CD14-positive monocyte (primary cell): ENCODE data around the gene LAT. TPM values are rescaled to one million over a fixed set of nuclear protein-coding genes. Genes with fewer than 3 reads are reported as not detected.

Experiments
- DNase-seq, 3 donors: peaks; one replicate each; pipeline ENCODE4 v3.0.0-alpha.2; 2011 to 2022
- H2AFZ ChIP-seq: 2 replicates; pipeline ENCODE4 v1.6.0; 2012; ENCODE audit warnings: mild to moderate bottlenecking, low read depth, low read length, inconsistent platforms; ENCODE audit not compliant: insufficient read depth, poor library complexity, severe bottlenecking
- H3K27ac ChIP-seq, 2 donors: 1 replicate in 1 of 2; 2 replicates in 1 of 2; pipeline ENCODE4 v1.5.1; 2012 to 2013; ENCODE audit warnings: low read length in 2 of 2, control low read depth in 1 of 2, inconsistent platforms in 1 of 2, low read depth in 1 of 2, mild to moderate bottlenecking in 1 of 2
- H3K27me3 ChIP-seq, 2 donors: one replicate each; pipeline versions ENCODE4 v1.6.0 to v1.6.1; 2011 to 2013; ENCODE audit warnings: low read length in 2 of 2; ENCODE audit not compliant: control insufficient read depth in 2 of 2, insufficient read depth in 2 of 2
- H3K36me3 ChIP-seq, 2 donors: replicated peaks in 1 of 2; 1 replicate in 1 of 2; 2 replicates in 1 of 2; pipeline versions ENCODE4 v1.5.1 to v1.6.1; 2012 to 2013; ENCODE audit warnings: low read length in 2 of 2, control low read depth in 1 of 2, inconsistent platforms in 1 of 2, mild to moderate bottlenecking in 1 of 2; ENCODE audit not compliant: insufficient read depth in 2 of 2, control insufficient read depth in 1 of 2
- H3K4me1 ChIP-seq, 2 donors: 1 replicate in 1 of 2; 2 replicates in 1 of 2; pipeline versions ENCODE4 v1.5.1 to v1.6.1; 2012 to 2013; ENCODE audit warnings: low read length in 2 of 2, control low read depth in 1 of 2, inconsistent platforms in 1 of 2, mild to moderate bottlenecking in 1 of 2, moderate library complexity in 1 of 2; ENCODE audit not compliant: insufficient read depth in 2 of 2, control insufficient read depth in 1 of 2
- H3K4me2 ChIP-seq: replicated peaks from 2 replicates; pipeline ENCODE3; 2012; ENCODE audit warnings: low read length, moderate library complexity, mild to moderate bottlenecking; ENCODE audit not compliant: poor library complexity, severe bottlenecking; ENCODE audit errors: extremely low read depth
- H3K4me3 ChIP-seq, 3 experiments: fragments of 200-600 bp in 1 of 3; sonication (generic) in 1 of 3; replicated peaks in 1 of 3; 1 replicate in 2 of 3; 2 replicates in 1 of 3; pipeline ENCODE4 v1.5.1; 2011 to 2013; ENCODE audit warnings: low read length in 3 of 3, mild to moderate bottlenecking in 3 of 3, control low read depth in 2 of 3, low read depth in 2 of 3, inconsistent platforms in 1 of 3, moderate library complexity in 1 of 3
- H3K79me2 ChIP-seq: 2 replicates; pipeline ENCODE4 v1.6.0; 2012; ENCODE audit warnings: mild to moderate bottlenecking, control low read depth, inconsistent platforms, low read length, moderate library complexity; ENCODE audit not compliant: insufficient read depth
- H3K9ac ChIP-seq: 2 replicates; pipeline ENCODE4 v1.6.0; 2017; ENCODE audit warnings: low read length, mild to moderate bottlenecking; ENCODE audit not compliant: insufficient read depth, poor library complexity, severe bottlenecking
- H3K9me3 ChIP-seq, 2 donors: replicated peaks in 1 of 2; 1 replicate in 1 of 2; 2 replicates in 1 of 2; pipeline versions ENCODE4 v1.5.1 to v1.6.1; 2012 to 2013; ENCODE audit warnings: low read length in 2 of 2, control low read depth in 1 of 2; ENCODE audit not compliant: control insufficient read depth in 1 of 2, insufficient read depth in 1 of 2
- H4K20me1 ChIP-seq: 2 replicates; pipeline ENCODE4 v1.6.0; 2012; ENCODE audit warnings: mild to moderate bottlenecking, low read length, control low read depth, moderate library complexity; ENCODE audit not compliant: insufficient read depth
- H3K27ac Mint-ChIP-seq, 7 donors: one replicate each; pipeline ENCODE4 v1.8.0; 2020; ENCODE audit warnings: mild to moderate bottlenecking in 7 of 7, mixed read lengths in 7 of 7, moderate library complexity in 6 of 7, inconsistent platforms in 2 of 7
- H3K27me3 Mint-ChIP-seq, 3 donors: one replicate each; pipeline ENCODE4 v1.8.0; 2021 to 2022; ENCODE audit warnings: low read depth in 3 of 3, mild to moderate bottlenecking in 3 of 3, mixed read lengths in 3 of 3, moderate library complexity in 3 of 3, inconsistent platforms in 1 of 3
- H3K36me3 Mint-ChIP-seq, 2 donors: one replicate each; pipeline ENCODE4 v1.8.0; 2020; ENCODE audit warnings: mixed read lengths in 2 of 2, inconsistent platforms in 1 of 2, mild to moderate bottlenecking in 1 of 2
- H3K4me1 Mint-ChIP-seq: one replicate; pipeline ENCODE4 v1.8.0; 2020; ENCODE audit warnings: mild to moderate bottlenecking, mixed read lengths
- H3K4me3 Mint-ChIP-seq, 2 donors: one replicate each; pipeline ENCODE4 v1.8.0; 2020; ENCODE audit warnings: mild to moderate bottlenecking in 2 of 2, mixed read lengths in 2 of 2, moderate library complexity in 1 of 2
- H3K9me3 Mint-ChIP-seq, 7 donors: one replicate each; pipeline ENCODE4 v1.8.0; 2020 to 2022; ENCODE audit warnings: mixed read lengths in 7 of 7, mild to moderate bottlenecking in 6 of 7, moderate library complexity in 6 of 7, inconsistent platforms in 2 of 7
- WGBS: methylation state at CpG from one replicate; pipeline ENCODE4 v1.1.5; 2013; ENCODE audit warnings: missing lambda C conversion rate; ENCODE audit not compliant: insufficient coverage; 5-methylcytosine and 5-hydroxymethylcytosine counted together
- intact Hi-C, 2 donors: fragments of 100-400 bp; cut with micrococcal nuclease; formaldehyde crosslinking; loops; one replicate each; pipeline versions ENCODE4 v1.15.0 to v1.15.1; 2023
- polyA plus RNA-seq, 3 donors: library from polyadenylated mRNA; depleted of rRNA in 1 of 3; unstranded in 2 of 3; stranded (reverse) in 1 of 3; fragments of 300-500 nt in 2 of 3; fragments of >200 nt in 1 of 3; fragmentation: Illumina TruSeq in 2 of 3; gene quantifications; 1 replicate in 2 of 3; 2 replicates in 1 of 3; pipeline ENCODE4 v1.2.3, GENCODE V29; 2012 to 2021
- TF ChIP-seq, protein P1 (sequence below): fragments of 200-600 bp; IDR thresholded peaks from one replicate; pipeline ENCODE4 v1.8.0; 2022; ENCODE audit warnings: antibody characterized with exemption, mild to moderate bottlenecking

LAT gene
- polyA plus RNA-seq, 3 donors = 1.5 to 25.2 (median 1.9) TPM

DNA sequence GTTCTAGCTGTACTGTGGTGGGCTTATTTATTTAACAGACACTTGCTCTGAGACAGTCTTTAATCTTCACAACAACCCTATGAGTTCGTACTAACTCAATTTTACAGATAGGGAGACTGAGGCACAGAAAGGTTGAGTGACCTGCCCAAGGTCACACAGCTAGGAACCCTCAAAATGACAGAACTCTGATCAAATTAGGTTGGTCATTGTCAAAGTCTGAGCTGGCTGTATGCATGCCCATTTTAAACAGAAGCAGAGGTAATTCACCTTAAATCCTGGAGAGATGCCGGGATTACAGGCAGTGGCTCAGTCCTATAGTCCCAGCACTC, 24.9 kb downstream of the LAT start:
- H3K4me1 Mint-ChIP-seq = peaks cover 57% of the 10 kb centered on the region
- Histone ChIP-seq H3K9me3 (peaks cover 0 to 2% of the 10 kb centered on the region in 2 donors), H2AFZ (peak overlapping the region; percentile 78), H3K27me3 (no peaks in the 10 kb centered on the region), H3K9ac (peak overlapping the region; percentile 18), H3K4me2 (no peak overlapping the region), H3K4me1 (peaks cover 59 to 67% of the 10 kb centered on the region in 2 donors), H4K20me1 (no peaks in the 10 kb centered on the region), H3K4me3 (no peak overlapping the region), H3K36me3 (no peaks in the 10 kb centered on the region), H3K79me2 (no peaks in the 10 kb centered on the region), H3K27ac (no peak overlapping the region)
- DNase-seq = no peak
- intact Hi-C loops = no loop called here
- H3K27ac Mint-ChIP-seq = no peak overlapping the region
- TF ChIP-seq, protein P1, sequence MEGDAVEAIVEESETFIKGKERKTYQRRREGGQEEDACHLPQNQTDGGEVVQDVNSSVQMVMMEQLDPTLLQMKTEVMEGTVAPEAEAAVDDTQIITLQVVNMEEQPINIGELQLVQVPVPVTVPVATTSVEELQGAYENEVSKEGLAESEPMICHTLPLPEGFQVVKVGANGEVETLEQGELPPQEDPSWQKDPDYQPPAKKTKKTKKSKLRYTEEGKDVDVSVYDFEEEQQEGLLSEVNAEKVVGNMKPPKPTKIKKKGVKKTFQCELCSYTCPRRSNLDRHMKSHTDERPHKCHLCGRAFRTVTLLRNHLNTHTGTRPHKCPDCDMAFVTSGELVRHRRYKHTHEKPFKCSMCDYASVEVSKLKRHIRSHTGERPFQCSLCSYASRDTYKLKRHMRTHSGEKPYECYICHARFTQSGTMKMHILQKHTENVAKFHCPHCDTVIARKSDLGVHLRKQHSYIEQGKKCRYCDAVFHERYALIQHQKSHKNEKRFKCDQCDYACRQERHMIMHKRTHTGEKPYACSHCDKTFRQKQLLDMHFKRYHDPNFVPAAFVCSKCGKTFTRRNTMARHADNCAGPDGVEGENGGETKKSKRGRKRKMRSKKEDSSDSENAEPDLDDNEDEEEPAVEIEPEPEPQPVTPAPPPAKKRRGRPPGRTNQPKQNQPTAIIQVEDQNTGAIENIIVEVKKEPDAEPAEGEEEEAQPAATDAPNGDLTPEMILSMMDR = no peak
- peaks cover 2 to 10% (median 5%) of the 10 kb centered on the region in 3 donors for H3K27me3 Mint-ChIP-seq
- WGBS = no CpG with 5 or more reads among the region's 2 CpGs
- H3K4me3 Mint-ChIP-seq = no peak overlapping the region
- peaks cover 0 to 11% (median 7%) of the 10 kb centered on the region in 7 donors for H3K9me3 Mint-ChIP-seq
- H3K36me3 Mint-ChIP-seq = peaks cover 3 to 7% of the 10 kb centered on the region in 2 donors

DNA sequence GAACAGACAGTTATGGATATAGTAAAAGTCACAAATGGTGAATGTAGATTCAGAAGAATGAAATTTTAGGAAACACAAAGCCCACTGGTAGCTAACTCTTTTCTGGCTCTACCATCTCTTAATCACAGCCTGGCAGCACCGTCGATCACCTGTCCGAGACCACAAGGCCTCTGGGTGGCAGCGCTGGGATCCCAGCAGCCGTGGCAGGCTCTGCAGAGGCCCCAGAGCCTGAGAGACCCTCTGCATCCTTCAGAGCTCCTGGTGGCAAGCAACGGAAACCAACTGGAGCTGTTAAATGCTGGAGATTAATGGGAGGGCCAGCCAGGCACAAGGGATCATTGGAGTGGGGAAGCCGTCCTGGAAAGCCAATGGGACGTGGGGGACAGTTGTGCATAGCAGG, 26.3 kb downstream of the LAT start:
- H3K4me1 Mint-ChIP-seq = peaks cover 66% of the 10 kb centered on the region
- TF ChIP-seq, protein P1 = no peak
- no peak overlapping the region for H3K27ac Mint-ChIP-seq

More for the DNA sequence above, 26.3 kb downstream of the LAT start:
- DNase-seq = no peak
- H3K4me2 ChIP-seq = no peak overlapping the region
- H3K4me1 ChIP-seq = peaks cover 72 to 80% of the 10 kb centered on the region in 2 donors
- no peak overlapping the region for H3K4me3 Mint-ChIP-seq
- no peaks in the 10 kb centered on the region for H4K20me1 ChIP-seq
- H3K9me3 Mint-ChIP-seq = peaks cover 0 to 11% (median 8%) of the 10 kb centered on the region in 7 donors
- peak overlapping the region; percentile 31 for H2AFZ ChIP-seq
- WGBS = 80% methylated on average over 5 of the region's 8 CpGs
- no peak overlapping the region for H3K9ac ChIP-seq
- peaks cover 0 to 2% of the 10 kb centered on the region in 2 donors for H3K9me3 ChIP-seq
- peaks cover 2 to 10% (median 2%) of the 10 kb centered on the region in 3 donors for H3K27me3 Mint-ChIP-seq
- intact Hi-C loops = no loop called here
- H3K27me3 ChIP-seq = no peaks in the 10 kb centered on the region
- no peak overlapping the region for H3K27ac ChIP-seq
- no peaks in the 10 kb centered on the region for H3K36me3 ChIP-seq
- no peaks in the 10 kb centered on the region for H3K79me2 ChIP-seq
- peaks cover 3 to 7% of the 10 kb centered on the region in 2 donors for H3K36me3 Mint-ChIP-seq
- H3K4me3 ChIP-seq = no peak overlapping the region
